Activated T-helper 1 cell treated with anti-CD3 and anti-CD28 coated beads, Interleukin-2, amount 50 U/mL, for 16 hours (primary cell): ENCODE measurements around the gene NUP62.

Source experiments
- DNase-seq, 2 donors: peaks; one replicate each; pipeline ENCODE4 v3.0.0-alpha.2; 2020; ENCODE audit warnings: low read depth in 1 of 2, low spot score in 1 of 2

Gene NUP62

GRCh38 chr19:49881672-49882394 is 47.5 kb downstream of the NUP62 start:
- no peak for DNase-seq

DNA sequence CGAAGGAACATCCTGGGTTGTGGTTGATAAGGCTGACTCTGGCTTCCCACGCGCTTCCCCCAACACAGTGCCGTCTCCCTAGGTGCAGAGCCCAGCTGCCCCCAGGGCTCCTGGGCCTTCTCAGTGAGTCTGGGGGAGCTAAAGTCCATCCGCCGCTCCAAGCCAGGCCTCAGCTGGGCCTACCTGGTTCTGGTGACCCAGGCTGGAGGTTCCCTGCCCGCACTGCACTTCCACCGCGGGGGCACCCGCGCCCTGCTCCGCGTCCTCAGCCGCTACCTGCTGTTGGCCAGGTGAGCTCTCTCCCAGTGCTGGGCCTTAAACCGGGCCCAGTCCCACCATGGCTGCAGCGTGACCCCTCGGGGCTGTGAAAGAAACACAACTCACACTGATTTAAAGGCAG is 48.1 kb downstream of the NUP62 start:
- DNase-seq, result no peak

DNA sequence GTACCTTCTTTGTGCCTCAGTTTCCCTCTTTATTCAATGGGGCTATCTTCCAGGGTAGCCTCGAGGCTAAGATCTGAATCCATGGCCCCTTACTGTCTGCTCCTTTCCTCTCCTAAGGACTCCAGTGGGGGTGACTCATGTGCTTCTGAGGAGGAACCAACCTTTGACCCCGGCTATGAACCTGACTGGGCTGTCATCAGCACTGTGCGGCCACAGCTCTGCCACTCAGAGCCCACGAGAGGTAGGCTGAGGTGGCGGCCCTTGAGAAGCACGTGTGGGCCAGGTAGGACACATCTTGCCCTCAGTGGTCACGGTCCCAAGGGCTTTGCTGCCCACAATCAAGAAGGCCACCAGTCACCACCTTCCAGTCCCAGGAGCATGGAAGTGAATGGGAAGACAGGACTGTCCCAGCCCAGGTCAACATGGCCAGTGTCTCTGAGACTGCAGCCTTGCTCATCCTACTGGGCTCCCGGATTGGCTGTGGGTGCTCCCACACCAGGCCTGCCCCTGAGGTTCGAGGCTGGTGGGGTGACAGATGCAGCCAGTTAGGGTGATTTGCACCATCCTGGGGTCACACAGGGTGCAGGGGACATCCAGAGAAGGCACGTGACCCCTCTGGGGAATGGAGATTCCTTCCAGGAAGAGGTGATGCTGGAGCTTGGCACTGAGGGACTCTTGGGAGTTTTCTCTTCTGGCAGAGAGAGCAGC is 49.0 kb downstream of the NUP62 start:
- DNase-seq, result no peak

DNA sequence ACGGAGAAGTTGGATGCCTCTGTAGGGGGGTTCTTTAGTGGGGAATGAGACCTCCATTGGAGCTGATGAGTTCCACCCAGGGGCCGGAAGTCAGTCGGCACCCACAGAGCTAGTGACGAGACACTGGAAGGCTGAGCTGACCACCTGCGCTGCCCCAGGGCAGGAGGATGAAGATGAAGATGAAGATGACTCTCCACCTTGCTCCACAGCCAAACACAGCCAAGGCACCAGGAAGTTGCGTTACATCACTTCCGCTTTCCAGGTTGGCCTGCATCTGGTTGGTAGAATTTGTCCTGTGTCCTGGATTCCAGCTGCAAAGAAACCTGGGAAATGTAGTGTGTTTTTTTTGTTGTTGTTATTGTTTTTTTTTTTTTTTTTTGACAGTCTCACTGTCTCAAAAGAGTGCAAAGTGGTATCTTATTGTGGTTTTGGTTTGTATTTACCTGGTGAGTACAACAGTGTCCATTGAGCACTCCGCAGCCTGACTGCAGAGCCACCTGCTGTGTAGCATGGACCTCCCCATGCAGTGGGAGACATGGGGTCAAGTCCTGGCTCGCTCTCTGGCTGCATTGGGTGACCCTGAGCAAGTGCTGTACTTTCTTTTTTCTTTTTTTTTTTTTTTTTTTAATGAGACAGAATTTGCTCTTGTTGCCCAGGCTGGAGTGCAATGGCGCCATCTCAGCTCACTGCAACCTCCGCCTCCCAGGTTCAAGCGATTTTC is 49.9 kb downstream of the NUP62 start:
- DNase-seq, result no peak

GRCh38 chr19:49878744-49879070 is 50.6 kb downstream of the NUP62 start:
- DNase-seq, result no peak

GRCh38 chr19:49877879-49878743 is 51.2 kb downstream of the NUP62 start:
- DNase-seq, result peak; percentile 93 to 98

DNA sequence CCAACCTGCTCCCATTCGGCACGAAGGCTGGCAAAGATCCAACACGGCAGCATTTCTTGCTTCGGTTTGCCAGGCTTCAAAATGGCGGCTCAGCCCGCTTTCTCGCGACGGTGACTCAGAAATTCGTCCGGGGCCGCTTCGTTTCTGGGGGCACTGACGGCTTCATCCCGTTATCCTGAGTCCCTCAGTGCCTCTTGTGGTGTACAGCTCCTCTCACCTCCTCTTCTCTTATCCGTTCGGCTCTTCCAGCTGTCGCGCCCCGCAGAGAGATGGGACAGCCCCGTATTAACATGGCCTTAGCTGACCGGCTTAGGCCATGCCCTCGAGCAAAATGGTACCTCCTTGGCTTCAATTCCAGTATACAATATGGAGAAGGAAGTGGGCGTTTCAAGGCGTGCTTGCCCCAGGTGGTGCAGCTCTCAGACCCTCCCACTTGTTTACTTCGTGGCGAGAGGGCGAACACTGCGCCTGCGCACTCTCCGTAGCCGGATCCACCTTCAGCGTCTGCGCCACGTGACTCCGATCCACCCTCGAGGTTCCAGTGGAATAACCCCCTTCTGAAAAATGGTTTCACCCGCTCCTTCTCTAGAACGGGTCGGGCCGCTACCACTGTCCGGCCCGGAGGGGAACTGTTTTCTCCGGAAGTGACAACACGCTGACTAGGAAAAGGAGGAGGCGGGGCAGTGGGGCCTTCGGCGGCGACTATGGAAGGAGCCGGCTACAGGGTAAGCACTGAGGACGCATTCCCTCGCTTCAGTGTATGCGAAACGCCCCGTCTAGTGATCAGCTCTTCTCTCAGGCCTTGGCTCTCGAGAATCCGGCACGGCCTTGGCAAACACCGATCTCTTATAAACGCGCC is 52.1 kb downstream of the NUP62 start, which contains the start of the genes AKT1S1 and TBC1D17:
Gene AKT1S1 (minus strand): TSS at position 336 of the 859 bp plus-strand sequence. CDS start 4,060 bp downstream, outside the sequence.
Gene TBC1D17 (plus strand): TSS at position 683 of the 859 bp plus-strand sequence. CDS start 22 bp downstream, at position 705.
- peak; percentile 95 to 97 for DNase-seq

DNA sequence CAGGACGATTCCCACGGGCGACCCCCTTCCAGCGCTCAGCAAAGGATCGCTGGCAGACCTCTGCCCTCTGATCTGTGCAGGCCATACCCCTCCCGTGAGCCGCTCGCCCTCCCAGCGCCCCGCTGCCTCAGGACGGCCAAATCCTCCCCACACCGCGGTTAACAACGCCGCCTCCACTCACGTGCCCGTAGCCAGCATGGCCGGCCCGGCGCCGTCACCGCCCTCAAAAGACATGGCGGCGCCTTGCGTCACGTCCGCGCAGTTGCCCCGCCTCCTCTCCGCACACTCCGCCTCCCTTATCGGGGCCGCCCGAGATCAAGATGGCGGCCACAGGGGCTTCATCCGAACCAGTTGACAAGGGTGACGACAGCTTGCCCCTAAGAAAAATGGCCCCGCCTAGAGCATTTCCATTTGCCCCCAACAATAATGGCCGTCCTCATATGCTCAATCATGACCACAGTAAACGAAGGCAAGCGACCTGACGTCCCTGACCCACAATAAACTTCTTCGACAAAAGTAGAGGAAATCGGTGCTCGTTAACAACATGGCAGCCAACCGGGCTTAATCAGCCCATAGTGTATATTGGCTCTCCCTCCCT is 52.8 kb downstream of the NUP62 start:
- DNase-seq, result peak; percentile 95 to 97

DNA sequence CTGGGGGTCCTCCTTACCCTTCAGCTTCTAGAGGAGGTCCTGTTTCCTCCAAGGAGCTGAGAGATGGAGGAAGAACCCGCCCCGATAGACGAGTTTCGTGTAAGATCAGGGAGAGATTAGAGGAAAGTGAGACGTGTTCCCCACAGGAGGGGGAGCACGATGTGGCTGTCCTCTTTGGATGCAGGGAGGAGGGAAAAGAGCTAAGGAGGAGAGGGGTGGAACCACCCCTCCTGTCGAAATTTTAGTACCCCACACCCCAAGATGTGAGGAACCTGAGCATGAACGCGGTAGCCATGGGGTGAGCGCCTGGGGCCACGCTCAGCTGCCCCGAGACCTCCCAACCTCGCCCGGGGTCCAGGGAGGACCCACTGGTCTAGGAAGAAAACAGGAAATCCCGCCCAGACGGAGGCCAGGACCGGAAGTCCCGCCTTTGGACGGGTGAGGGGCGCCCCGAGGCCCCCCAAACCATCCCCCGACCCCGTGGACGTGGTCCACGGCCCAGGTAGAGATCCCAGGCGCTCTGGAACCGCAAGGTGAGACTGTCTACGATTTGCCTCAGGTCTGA is 53.4 kb downstream of the NUP62 start:
- peak; percentile 26 to 38 for DNase-seq

DNA sequence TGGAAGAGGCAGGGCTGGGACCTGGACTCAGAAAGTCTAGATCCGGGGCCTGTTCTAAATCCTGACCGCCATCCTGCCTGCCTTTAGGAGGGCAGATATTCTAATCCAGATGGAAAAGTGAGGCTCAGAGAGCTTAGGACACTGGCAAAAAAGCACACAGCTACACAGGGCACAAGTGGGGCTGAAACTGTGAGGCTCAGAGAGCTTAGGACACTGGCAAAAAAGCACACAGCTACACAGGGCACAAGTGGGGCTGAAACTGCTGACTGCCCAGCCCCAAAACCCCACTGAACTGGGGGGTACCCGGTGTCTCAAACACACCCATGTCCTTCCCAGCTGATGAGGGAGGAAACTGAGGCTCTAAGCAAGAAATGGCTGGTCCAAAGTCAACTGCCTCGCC is 54.1 kb downstream of the NUP62 start:
- DNase-seq, result no peak

GRCh38 chr19:49874503-49875157 is 54.7 kb downstream of the NUP62 start:
- DNase-seq, result no peak

DNA sequence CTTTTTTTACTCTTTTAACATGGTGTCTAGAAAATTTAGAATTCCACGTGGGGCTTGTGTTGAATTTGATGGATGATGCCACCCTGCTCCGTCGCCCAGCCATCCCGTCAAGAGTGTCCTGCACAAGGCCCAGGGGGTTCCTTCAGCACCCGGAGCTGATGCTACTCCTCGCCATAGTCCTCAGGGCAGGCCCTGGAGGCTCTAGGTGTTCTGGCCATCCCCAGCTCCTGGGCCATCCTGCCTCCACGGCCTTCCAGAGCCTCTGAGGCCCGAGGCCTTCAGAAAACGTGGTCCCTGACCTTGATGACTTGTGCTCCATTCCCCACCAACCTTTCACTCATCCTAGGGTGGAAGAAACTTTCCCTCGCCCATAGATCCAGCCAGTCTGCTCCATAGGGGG is 55.5 kb downstream of the NUP62 start:
- DNase-seq, result no peak

DNA sequence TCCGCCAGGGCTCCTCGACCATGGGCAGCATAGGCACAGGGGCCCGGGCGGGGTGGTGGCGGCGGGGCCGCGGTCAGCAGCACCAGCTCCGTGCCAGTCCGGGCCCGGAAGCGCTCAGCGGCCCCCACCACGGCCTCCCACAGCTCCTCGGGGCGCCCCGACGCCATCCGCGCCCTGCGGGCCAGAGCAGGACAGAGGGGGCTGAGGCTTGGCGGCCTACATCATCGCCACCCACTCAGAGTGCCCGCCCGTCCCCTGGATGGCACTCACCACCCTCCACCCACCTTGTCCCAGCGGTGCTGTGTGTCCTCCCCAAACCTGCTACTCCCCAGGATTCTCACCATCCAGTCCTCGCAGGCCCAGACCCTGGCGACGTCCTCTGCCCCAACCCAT is 56.2 kb downstream of the NUP62 start:
- no peak for DNase-seq

DNA sequence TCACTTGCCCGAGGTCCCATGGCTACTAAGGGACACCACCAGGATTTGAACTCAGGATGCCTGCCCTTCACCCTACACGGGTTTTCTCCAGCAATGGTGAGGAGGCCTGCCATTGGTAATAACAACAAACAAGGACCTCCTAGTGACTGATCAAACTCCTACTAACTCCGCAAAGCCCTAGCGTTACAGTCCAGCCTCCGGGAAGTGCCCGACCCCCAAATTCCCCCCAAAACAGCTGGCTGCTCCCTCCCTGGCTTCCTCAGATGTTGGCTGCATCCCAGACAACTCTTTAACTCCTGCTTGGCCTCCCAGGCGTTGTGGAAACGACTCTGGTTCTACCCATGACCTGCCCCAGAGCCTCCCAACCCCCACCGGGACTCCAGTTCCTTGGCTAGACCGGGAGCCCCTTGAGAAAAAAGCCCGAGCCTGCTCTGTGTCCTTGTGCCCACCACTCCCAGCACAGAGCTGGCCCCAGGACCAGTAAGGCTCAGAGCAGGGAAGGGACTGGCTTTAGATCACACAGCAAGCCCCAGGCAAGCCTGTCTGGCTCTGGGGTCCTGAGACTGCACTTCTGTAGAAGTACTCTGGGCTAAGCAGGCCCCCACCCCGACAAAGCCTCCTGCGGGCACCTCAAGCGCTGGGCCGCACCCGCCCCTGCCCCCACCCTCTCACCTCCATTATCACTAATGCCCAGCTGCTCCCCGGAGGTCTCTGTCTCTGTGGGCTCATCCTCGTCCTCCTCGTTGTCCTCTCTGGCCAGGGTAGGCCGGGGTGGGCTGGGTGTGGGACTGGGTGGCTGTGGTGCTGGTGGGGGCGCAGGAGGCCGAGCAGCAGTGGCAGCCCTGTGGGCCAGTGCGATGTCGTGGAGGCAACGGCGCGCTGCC is 56.8 kb downstream of the NUP62 start:
- no peak for DNase-seq

- no peak for DNase-seq
Measured at GRCh38 chr19:49871349-49871985, 57.8 kb downstream of the NUP62 start.

GRCh38 chr19:49870309-49870901 is 58.9 kb downstream of the NUP62 start:
- no peak for DNase-seq
